Stimulated activated CD8-positive, alpha-beta memory T cell treated with anti-CD3 and anti-CD28 coated beads, Interleukin-2, amount 100 ng/mL, for 1 hour (primary cell): ENCODE measurements around the gene FOXM1.
"Not testable (repeated sequence)": the region's sequence is repeated elsewhere in the genome, so short reads cannot be mapped to it uniquely, and the experiment has no call there.

Experiments
- DNase-seq, 2 donors: peaks; one replicate each; pipeline ENCODE4 v3.0.0-alpha.2; 2020; ENCODE audit warnings: low read depth in 2 of 2

Gene FOXM1

GRCh38 chr12:2886768-2887450 is 9.9 kb upstream of the FOXM1 start:
- DNase-seq = no peak

GRCh38 chr12:2884810-2885209 is 7.8 kb upstream of the FOXM1 start:
- DNase-seq = no peak

- DNase-seq = no peak
These were observed 2.9 kb upstream of the FOXM1 start for GRCh38 chr12:2879853-2880252.

GRCh38 chr12:2877953-2878732 is 1.2 kb upstream of the FOXM1 start:
- DNase-seq = no peak

- no peak for DNase-seq
These were observed 435 bp downstream of the FOXM1 start for GRCh38 chr12:2876431-2877046.

- not testable (repeated sequence) for DNase-seq
These were observed 7.9 kb downstream of the FOXM1 start for GRCh38 chr12:2868986-2869632.

- DNase-seq = no peak
These were observed 12.8 kb downstream of the FOXM1 start for GRCh38 chr12:2864198-2864597.

- not testable (repeated sequence) for DNase-seq
These were observed 13.6 kb downstream of the FOXM1 start for GRCh38 chr12:2863402-2863801.

- no peak for DNase-seq
These were observed 14.1 kb downstream of the FOXM1 start for GRCh38 chr12:2862876-2863275.

- DNase-seq = no peak
These were observed 16.8 kb downstream of the FOXM1 start for GRCh38 chr12:2860170-2860569.

- DNase-seq = no peak
These were observed 18.0 kb downstream of the FOXM1 start for GRCh38 chr12:2858944-2859421.

GRCh38 chr12:2858334-2858733 is 18.6 kb downstream of the FOXM1 start:
- no peak for DNase-seq

GRCh38 chr12:2857576-2857975 is 19.4 kb downstream of the FOXM1 start:
- DNase-seq = no peak

GRCh38 chr12:2857021-2857431 is 19.9 kb downstream of the FOXM1 start, which contains the start of gene TEX52:
TEX52 (minus strand) TSS chr12:2857039; CDS start chr12:2857026, 13 bp downstream.
- no peak for DNase-seq

GRCh38 chr12:2856051-2856450 is 20.9 kb downstream of the FOXM1 start:
- no peak for DNase-seq

GRCh38 chr12:2855546-2855945 is 21.4 kb downstream of the FOXM1 start:
- no peak for DNase-seq

- DNase-seq = no peak
These were observed 22.1 kb downstream of the FOXM1 start for GRCh38 chr12:2854669-2855453.

- DNase-seq = peak in 1 of 2 donors; percentile 4
These were observed 23.3 kb downstream of the FOXM1 start for GRCh38 chr12:2853626-2854025.

GRCh38 chr12:2851931-2852330 is 25.0 kb downstream of the FOXM1 start:
- DNase-seq = no peak

GRCh38 chr12:2845280-2845679 is 31.7 kb downstream of the FOXM1 start:
- DNase-seq = no peak

- DNase-seq = no peak
These were observed 32.2 kb downstream of the FOXM1 start for GRCh38 chr12:2844786-2845185.
